Panc1 (cell line): ENCODE data around the gene WWOX. TPM values are rescaled to one million over a fixed set of nuclear protein-coding genes. Genes with fewer than 3 reads are reported as not detected.

Experiments used
- ATAC-seq: fragments of 200-7000 bp; cut with Tn5 transposase; 2 replicates; pipeline ENCODE4 v1.9.1; 2020; ENCODE audit warnings: mild to moderate bottlenecking, moderate library complexity
- BruUV-seq: library from RNA; stranded (reverse); fragments of 400-500 nt; replicated peaks from 2 replicates; lab custom pipeline; 2021; lab: Mats Ljungman, UMichigan
- CTCF ChIA-PET: fragments of 300-600 bp; sonication (Branson Sonifier 250); formaldehyde crosslinking; loops from one replicate; lab custom pipeline; 2022; ENCODE audit warnings: antibody characterized with exemption; lab: Charles Lee
- POLR2A ChIA-PET: fragments of 300-600 bp; sonication (Branson Sonifier 250); formaldehyde crosslinking; loops from one replicate; lab custom pipeline; 2022; ENCODE audit warnings: antibody characterized with exemption; lab: Charles Lee
- DNase-seq: peaks from one replicate; pipeline ENCODE4 v3.0.0-alpha.2; 2010; ENCODE audit warnings: low read depth, low spot score
- H3K27ac ChIP-seq: 2 replicates; pipeline ENCODE4 v1.5.1; 2011; ENCODE audit warnings: mild to moderate bottlenecking, low read length, inconsistent platforms
- H3K27me3 ChIP-seq: fragments of 200-500 bp; sonication (Bioruptor generic); 2 replicates; pipeline ENCODE4 v1.6.0; 2014; ENCODE audit warnings: low read length, inconsistent platforms; ENCODE audit not compliant: control insufficient read depth, insufficient read depth
- H3K36me3 ChIP-seq: fragments of 200-500 bp; sonication (Bioruptor generic); 2 replicates; pipeline ENCODE4 v1.5.1; 2014; ENCODE audit warnings: inconsistent platforms, mild to moderate bottlenecking, low read length, moderate library complexity; ENCODE audit not compliant: control insufficient read depth, insufficient read depth
- H3K4me1 ChIP-seq: 2 replicates; pipeline ENCODE4 v1.5.1; 2011; ENCODE audit warnings: inconsistent platforms, mild to moderate bottlenecking, low read length, moderate library complexity; ENCODE audit not compliant: control insufficient read depth, insufficient read depth
- H3K4me3 ChIP-seq, 2 experiments: 2 replicates each; pipeline ENCODE4 v1.5.1; 2011 to 2012; ENCODE audit warnings: low read depth in 2 of 2, low read length in 2 of 2, mild to moderate bottlenecking in 2 of 2, inconsistent platforms in 1 of 2, moderate library complexity in 1 of 2
- H3K9me3 ChIP-seq: fragments of 200-500 bp; sonication (Bioruptor generic); 2 replicates; pipeline ENCODE4 v1.5.1; 2014; ENCODE audit warnings: low read depth, mild to moderate bottlenecking, inconsistent platforms, low read length, moderate library complexity; ENCODE audit not compliant: control insufficient read depth, insufficient read depth
- CTCF ChIP-seq: fragments of 450-650 bp; IDR thresholded peaks from 2 replicates; pipeline ENCODE4 v1.5.1; 2017; ENCODE audit warnings: mild to moderate bottlenecking
- POLR2AphosphoS5 ChIP-seq: IDR thresholded peaks from 2 replicates; pipeline ENCODE4 v1.6.1; 2012; ENCODE audit warnings: mild to moderate bottlenecking, low read depth, low read length, moderate library complexity
- REST ChIP-seq, 2 experiments: IDR thresholded peaks; 2 replicates each; pipeline ENCODE4 v1.6.1; 2011 to 2012; ENCODE audit warnings: low read depth in 2 of 2, control low read depth in 1 of 2, low read length in 1 of 2, mild to moderate bottlenecking in 1 of 2, moderate library complexity in 1 of 2; ENCODE audit not compliant: insufficient read depth in 1 of 2
- SIN3A ChIP-seq: IDR thresholded peaks from 2 replicates; pipeline ENCODE4 v1.6.1; 2012; ENCODE audit warnings: low read depth, mild to moderate bottlenecking, low read length, moderate library complexity, borderline replicate concordance; ENCODE audit not compliant: insufficient read depth
- TCF7L2 ChIP-seq: IDR thresholded peaks from 2 replicates; pipeline ENCODE4 v1.6.1; 2011; ENCODE audit warnings: mild to moderate bottlenecking, low read depth, low read length, inconsistent platforms
- in situ Hi-C: cut with HindIII; loops from 2 replicates; pipeline ENCODE4 v1.10.0; 2016; ENCODE audit warnings: low sequenced_read_pairs, low pct_unique_long_range_greater_than_20kb
- intact Hi-C: fragments of 100-400 bp; cut with micrococcal nuclease; formaldehyde crosslinking; loops from one replicate; pipeline ENCODE4 v1.10.0; 2022; ENCODE audit not compliant: unreplicated experiment
- total RNA-seq: library from RNA; stranded (reverse); gene quantifications from one replicate; pipeline ENCODE4 v1.2.1, GENCODE V29; 2021; ENCODE audit not compliant: unreplicated experiment

WWOX gene
- total RNA-seq, 1 experiment from 2014 or later: 12.5 TPM

GRCh38 chr16:78832100-78832499 is 732.6 kb downstream of the WWOX start:
- BruUV-seq: no TSS peak
- intact Hi-C loops (no loop called here), in situ Hi-C loops (no loop called here)
- H3K4me3 ChIP-seq: no peak overlapping the region
- ChIA-PET POLR2A (no interaction called here), CTCF (no interaction called here)
- no peak for TF ChIP-seq SIN3A
- TF ChIP-seq REST (IDR thresholded peaks at IDR 0.05; ENCODE audit: insufficient read depth in 1 of 2, low read depth in 2 of 2, low read length in 1 of 2): no peak
- TF ChIP-seq CTCF: no peak
- no peak for TF ChIP-seq TCF7L2
- no peak for TF ChIP-seq POLR2AphosphoS5
- ATAC-seq (no peak), DNase-seq (no peak)
- H3K27me3 ChIP-seq: no peaks in the 10 kb centered on the region
- no peaks in the 10 kb centered on the region for H3K36me3 ChIP-seq
- H3K4me1 ChIP-seq: no peaks in the 10 kb centered on the region
- no peaks in the 10 kb centered on the region for H3K9me3 ChIP-seq
- H3K27ac ChIP-seq: no peak overlapping the region

- CTCF ChIA-PET: no interaction called here
- Histone ChIP-seq H3K27me3 (no peaks in the 10 kb centered on the region), H3K4me3 (no peak overlapping the region), H3K27ac (no peak overlapping the region), H3K4me1 (no peaks in the 10 kb centered on the region), H3K36me3 (no peaks in the 10 kb centered on the region), H3K9me3 (no peaks in the 10 kb centered on the region)
- BruUV-seq: no TSS peak
- intact Hi-C loops (no loop called here), in situ Hi-C loops (no loop called here)
- POLR2A ChIA-PET: no interaction called here
- ATAC-seq (no peak), DNase-seq (no peak)
- TF ChIP-seq SIN3A (no peak), CTCF (no peak), REST (IDR thresholded peaks at IDR 0.05; ENCODE audit: insufficient read depth in 1 of 2, low read depth in 2 of 2, low read length in 1 of 2) (no peak), TCF7L2 (no peak), POLR2AphosphoS5 (no peak)
Measured at GRCh38 chr16:78836802-78837491, 737.5 kb downstream of the WWOX start.
